WTC11 (cell line): ENCODE data around the gene CLEC12A.

Experiments used
- CTCF ChIP-seq: fragments of 200-600 bp; IDR thresholded peaks from 2 replicates; pipeline ENCODE4 v1.8.0; 2022; ENCODE audit warnings: antibody characterized with exemption
- E2F4 ChIP-seq: sonication (generic); formaldehyde crosslinking; IDR thresholded peaks from 2 replicates; pipeline ENCODE4 v1.8.1; 2022; ENCODE audit warnings: low read depth, mild to moderate bottlenecking, moderate library complexity, missing genetic modification reagents, borderline replicate concordance
- MAX ChIP-seq: sonication (generic); formaldehyde crosslinking; IDR thresholded peaks from 2 replicates; pipeline ENCODE4 v1.8.0; 2022; ENCODE audit warnings: mild to moderate bottlenecking, missing genetic modification reagents
- NFATC4 ChIP-seq: fragments of 250-450 bp; sonication (Bioruptor Pico); IDR thresholded peaks from 2 replicates; pipeline ENCODE4 v1.9.0; 2021; ENCODE audit warnings: mild to moderate bottlenecking
- NFYB ChIP-seq: sonication (generic); formaldehyde crosslinking; conservative IDR thresholded peaks from 2 replicates; pipeline ENCODE4 v1.8.0; 2022; ENCODE audit warnings: low read depth, missing genetic modification reagents
- NR2C2 ChIP-seq: sonication (generic); formaldehyde crosslinking; IDR thresholded peaks from 2 replicates; pipeline ENCODE4 v1.8.0; 2022; ENCODE audit warnings: mild to moderate bottlenecking, missing genetic modification reagents
- SP1 ChIP-seq: sonication (generic); formaldehyde crosslinking; conservative IDR thresholded peaks from 2 replicates; pipeline ENCODE4 v1.8.1; 2022; ENCODE audit warnings: missing genetic modification reagents
- TEAD4 ChIP-seq: sonication (generic); formaldehyde crosslinking; IDR thresholded peaks from 2 replicates; pipeline ENCODE4 v1.8.0; 2022; ENCODE audit warnings: mild to moderate bottlenecking, missing genetic modification reagents
- TF ChIP-seq, protein P1 (sequence below): sonication (generic); formaldehyde crosslinking; IDR thresholded peaks from 2 replicates; pipeline ENCODE4 v1.8.1; 2022; ENCODE audit warnings: low read depth, missing genetic modification reagents, borderline replicate concordance
- TF ChIP-seq, protein P2 (sequence below): sonication (generic); formaldehyde crosslinking; conservative IDR thresholded peaks from 2 replicates; pipeline ENCODE4 v1.8.1; 2022; ENCODE audit warnings: mild to moderate bottlenecking, missing genetic modification reagents

DNA sequence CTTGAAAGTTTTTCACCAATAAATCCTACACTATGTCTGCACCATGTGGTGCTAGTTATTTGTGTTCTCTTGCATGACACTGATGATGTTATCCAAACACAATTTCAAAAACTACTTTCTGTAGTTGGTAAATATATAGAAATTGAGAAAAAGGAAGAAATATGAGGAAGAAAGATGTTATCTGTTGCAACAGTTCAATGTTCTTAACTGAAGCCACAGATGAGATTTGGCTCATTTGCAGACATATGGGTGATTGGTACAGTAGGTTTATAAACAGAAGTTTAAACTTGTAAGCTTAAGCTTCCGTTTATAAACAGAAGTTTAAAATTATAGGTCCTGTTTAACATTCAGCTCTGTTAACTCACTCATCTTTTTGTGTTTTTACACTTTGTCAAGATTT, at the start of gene CLEC12A:
- no peak for TF ChIP-seq NR2C2 (CRISPR knock-in tag)
- no peak for TF ChIP-seq NFATC4 (CRISPR knock-in tag)
- no peak for TF ChIP-seq SP1
- TF ChIP-seq MAX: no peak
- no peak for TF ChIP-seq CTCF
- no peak for TF ChIP-seq NFYB (CRISPR knock-in tag)
- TF ChIP-seq, protein P1, sequence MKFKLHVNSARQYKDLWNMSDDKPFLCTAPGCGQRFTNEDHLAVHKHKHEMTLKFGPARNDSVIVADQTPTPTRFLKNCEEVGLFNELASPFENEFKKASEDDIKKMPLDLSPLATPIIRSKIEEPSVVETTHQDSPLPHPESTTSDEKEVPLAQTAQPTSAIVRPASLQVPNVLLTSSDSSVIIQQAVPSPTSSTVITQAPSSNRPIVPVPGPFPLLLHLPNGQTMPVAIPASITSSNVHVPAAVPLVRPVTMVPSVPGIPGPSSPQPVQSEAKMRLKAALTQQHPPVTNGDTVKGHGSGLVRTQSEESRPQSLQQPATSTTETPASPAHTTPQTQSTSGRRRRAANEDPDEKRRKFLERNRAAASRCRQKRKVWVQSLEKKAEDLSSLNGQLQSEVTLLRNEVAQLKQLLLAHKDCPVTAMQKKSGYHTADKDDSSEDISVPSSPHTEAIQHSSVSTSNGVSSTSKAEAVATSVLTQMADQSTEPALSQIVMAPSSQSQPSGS (CRISPR knock-in tag): no peak
- no peak for TF ChIP-seq TEAD4 (CRISPR knock-in tag)
- TF ChIP-seq E2F4 (CRISPR knock-in tag): no peak
- TF ChIP-seq, protein P2, sequence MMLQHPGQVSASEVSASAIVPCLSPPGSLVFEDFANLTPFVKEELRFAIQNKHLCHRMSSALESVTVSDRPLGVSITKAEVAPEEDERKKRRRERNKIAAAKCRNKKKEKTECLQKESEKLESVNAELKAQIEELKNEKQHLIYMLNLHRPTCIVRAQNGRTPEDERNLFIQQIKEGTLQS (CRISPR knock-in tag): no peak
